ENCODE results near the gene RIPOR2.

DNA sequence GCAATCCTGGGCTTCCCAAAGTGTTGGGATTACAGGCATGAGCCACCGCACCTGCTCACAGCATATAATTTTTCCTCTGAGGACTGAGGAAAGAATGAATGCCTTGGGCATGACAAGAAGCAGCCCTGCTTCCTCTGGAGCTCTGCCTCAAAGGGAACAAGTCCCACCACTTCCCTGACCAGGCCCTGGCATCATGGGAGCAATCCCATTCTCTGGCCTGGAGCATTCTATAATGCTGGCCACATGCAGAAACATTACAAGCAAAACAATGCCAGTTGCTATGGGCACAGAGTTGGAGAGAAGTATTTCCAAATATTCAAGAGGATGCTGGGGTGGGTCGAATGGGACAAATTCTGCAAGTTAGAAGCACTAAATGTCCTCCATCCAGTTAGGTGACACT, 95.6 kb downstream of the RIPOR2 start:
- TF ChIP-seq, protein P1, sequence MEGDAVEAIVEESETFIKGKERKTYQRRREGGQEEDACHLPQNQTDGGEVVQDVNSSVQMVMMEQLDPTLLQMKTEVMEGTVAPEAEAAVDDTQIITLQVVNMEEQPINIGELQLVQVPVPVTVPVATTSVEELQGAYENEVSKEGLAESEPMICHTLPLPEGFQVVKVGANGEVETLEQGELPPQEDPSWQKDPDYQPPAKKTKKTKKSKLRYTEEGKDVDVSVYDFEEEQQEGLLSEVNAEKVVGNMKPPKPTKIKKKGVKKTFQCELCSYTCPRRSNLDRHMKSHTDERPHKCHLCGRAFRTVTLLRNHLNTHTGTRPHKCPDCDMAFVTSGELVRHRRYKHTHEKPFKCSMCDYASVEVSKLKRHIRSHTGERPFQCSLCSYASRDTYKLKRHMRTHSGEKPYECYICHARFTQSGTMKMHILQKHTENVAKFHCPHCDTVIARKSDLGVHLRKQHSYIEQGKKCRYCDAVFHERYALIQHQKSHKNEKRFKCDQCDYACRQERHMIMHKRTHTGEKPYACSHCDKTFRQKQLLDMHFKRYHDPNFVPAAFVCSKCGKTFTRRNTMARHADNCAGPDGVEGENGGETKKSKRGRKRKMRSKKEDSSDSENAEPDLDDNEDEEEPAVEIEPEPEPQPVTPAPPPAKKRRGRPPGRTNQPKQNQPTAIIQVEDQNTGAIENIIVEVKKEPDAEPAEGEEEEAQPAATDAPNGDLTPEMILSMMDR (IDR thresholded peaks at IDR 0.05): no peak
- TF ChIP-seq POLR2A (IDR thresholded peaks at IDR 0.05): no peak
